ENCODE data around the gene MYO16.

- TF ChIP-seq CTCF (conservative IDR thresholded peaks at IDR 0.05; ENCODE audit: low read depth, low read length): no peak
- no peak for TF ChIP-seq POLR2A (IDR thresholded peaks at IDR 0.05; ENCODE audit: low read depth, low read length)
- TF ChIP-seq RFX5 (IDR thresholded peaks at IDR 0.05; ENCODE audit: low read depth, low read length): no peak
- 0 out of 2 replicates have a peak, but pooled peaks have one; percentile 5 for TF ChIP-seq CEBPB (IDR thresholded peaks at IDR 0.05; ENCODE audit: low read depth, low read length)
Observed at GRCh38 chr13:109180905-109181425, 551.6 kb downstream of the MYO16 start.
